ENCODE measurements around the gene SLAMF9.

SLAMF9 gene

DNA sequence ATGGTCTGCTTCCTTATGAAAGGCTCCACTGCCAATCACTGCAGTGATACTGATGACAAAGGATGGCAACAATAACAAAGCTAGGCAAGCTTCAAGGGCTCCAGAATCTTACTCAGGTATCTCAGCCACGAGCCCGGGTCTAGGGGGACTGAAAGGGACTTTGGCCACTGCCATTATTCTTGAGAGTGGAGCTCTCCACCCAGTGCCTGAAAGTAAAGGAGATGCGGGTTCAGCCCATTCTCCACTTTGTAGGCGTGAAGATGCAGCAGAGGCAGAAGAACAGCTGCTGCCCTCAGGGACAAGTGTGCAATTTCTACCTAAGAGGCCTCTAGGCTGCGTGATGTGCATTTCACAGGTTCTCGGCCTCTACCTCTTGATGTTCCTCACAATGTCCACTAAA is 31.4 kb upstream of the SLAMF9 start:
- TF ChIP-seq, protein P1, sequence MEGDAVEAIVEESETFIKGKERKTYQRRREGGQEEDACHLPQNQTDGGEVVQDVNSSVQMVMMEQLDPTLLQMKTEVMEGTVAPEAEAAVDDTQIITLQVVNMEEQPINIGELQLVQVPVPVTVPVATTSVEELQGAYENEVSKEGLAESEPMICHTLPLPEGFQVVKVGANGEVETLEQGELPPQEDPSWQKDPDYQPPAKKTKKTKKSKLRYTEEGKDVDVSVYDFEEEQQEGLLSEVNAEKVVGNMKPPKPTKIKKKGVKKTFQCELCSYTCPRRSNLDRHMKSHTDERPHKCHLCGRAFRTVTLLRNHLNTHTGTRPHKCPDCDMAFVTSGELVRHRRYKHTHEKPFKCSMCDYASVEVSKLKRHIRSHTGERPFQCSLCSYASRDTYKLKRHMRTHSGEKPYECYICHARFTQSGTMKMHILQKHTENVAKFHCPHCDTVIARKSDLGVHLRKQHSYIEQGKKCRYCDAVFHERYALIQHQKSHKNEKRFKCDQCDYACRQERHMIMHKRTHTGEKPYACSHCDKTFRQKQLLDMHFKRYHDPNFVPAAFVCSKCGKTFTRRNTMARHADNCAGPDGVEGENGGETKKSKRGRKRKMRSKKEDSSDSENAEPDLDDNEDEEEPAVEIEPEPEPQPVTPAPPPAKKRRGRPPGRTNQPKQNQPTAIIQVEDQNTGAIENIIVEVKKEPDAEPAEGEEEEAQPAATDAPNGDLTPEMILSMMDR (IDR thresholded peaks at IDR 0.05; ENCODE audit: low read depth, low read length), result no peak
- H3K4me3 ChIP-seq (ENCODE audit: low read depth, low read length), result no peak overlapping the region

DNA sequence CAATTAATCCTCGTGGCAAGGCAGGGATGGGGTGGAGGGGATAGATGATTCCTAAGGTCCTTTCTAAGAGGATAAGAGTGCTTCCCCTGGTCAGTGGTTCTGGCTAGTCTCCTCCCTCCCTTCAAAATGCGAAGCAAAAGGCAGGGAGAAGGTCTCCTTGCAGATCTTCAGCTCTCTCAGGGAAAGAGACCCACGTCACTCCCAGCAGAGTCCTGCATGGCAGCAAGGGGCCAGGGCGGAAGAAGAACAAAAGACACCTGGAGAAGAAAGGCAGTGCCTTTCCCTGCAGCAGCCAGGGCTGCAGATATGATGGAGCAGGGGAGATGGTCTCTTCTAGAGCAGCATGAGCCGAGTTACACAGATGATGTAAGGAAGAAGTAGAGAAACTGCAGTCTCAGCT is 29.6 kb upstream of the SLAMF9 start:
- TF ChIP-seq, protein P1 (IDR thresholded peaks at IDR 0.05; ENCODE audit: low read depth, low read length), result no peak
- no peak overlapping the region for H3K4me3 ChIP-seq (ENCODE audit: low read depth, low read length)

DNA sequence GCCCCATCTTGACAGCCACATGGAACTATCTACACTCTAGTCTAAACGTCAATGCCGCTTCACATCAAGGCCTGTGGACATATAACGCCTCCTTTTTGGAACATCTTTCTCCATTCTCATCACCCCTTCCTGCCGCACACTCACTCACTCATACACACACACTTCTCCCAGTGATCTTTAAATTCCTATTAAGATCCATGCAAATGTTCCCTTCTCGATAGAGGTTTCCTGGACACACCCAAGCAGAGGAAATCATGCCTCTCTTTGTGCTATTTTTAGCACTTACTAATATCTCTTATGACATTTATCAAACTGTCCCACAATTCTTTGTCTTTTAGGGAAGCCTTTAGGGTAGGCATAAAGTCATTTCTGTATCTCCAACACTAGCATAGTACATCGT is 28.2 kb upstream of the SLAMF9 start:
- no peak overlapping the region for H3K4me3 ChIP-seq (ENCODE audit: low read depth, low read length)
- TF ChIP-seq, protein P1 (IDR thresholded peaks at IDR 0.05; ENCODE audit: low read depth, low read length), result no peak

DNA sequence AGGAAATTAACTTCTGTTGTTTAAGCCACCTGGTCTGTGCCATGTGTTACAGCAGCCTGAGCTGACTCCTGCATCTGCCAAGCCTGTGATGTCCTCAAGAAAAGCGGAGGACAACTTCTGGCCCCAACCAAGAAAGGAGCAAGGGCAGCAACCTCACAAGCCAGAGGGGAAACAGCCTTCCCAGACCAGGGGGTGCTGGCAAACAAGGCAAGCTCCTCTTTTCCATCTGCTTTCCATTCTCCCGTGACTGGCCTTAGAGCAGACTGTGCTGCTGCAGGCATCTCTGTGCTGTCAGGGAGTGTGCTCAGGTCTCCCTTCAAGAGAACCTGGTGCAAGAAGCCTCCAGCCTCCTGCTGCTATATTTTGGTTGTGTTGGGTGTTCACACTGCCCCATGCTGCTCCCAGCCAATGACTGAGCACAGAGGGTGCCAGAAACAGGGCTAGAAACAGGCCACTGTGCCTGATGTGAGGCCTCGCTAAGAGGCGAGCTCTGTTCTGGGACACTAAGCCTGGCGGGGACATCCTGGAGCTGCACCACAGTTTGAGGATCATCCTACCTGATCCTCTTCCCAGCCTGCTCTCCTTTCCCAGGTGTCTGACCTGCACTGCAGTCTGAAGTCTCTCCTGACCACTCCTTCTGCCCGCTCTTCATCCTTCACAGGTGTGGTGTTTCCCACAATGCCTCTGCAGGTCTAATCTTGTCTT is 27.5 kb upstream of the SLAMF9 start:
- TF ChIP-seq, protein P1 (IDR thresholded peaks at IDR 0.05; ENCODE audit: low read depth, low read length), result no peak
- no peak overlapping the region for H3K4me3 ChIP-seq (ENCODE audit: low read depth, low read length)

DNA sequence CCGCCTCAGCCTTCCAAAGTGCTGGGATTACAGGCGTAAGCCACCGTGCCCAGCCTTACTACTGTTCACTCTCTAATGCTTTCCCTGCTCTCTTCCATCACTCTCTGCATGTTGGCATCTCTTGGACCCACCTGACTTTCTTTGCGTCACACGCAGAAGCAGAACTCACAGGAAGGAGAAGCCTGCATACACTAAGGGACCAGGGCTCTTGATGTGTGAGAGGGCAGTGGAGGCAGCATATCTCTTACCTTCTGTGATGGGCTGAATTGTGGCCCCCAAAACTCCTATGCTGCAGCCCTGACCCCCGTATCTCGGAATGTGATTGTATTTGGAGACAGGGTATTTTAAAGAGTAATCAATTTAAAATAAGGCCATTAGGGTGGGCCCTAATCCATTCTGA is 26.7 kb upstream of the SLAMF9 start:
- no peak overlapping the region for H3K4me3 ChIP-seq (ENCODE audit: low read depth, low read length)
- TF ChIP-seq, protein P1 (IDR thresholded peaks at IDR 0.05; ENCODE audit: low read depth, low read length), result no peak

DNA sequence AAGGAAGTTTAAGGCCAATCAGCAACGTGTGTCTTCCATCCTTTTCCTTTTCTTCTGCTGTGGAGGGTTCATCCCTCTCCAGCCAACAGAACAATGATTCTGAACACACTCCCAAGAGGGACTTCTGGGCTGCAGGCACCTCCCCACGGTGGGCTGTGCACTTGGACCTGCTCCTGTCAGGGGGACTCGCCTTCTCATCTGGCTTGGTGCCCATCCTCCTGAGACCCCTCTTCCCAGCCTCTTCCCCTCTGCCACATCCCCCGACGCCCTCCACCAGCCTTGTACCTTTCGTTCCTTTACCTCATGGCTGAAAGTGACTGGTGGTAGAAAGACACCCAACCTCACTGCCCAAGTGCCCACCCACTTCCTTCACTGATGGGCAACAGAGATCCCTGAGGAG is 26.0 kb upstream of the SLAMF9 start:
- no peak overlapping the region for H3K4me3 ChIP-seq (ENCODE audit: low read depth, low read length)
- TF ChIP-seq, protein P1 (IDR thresholded peaks at IDR 0.05; ENCODE audit: low read depth, low read length), result no peak

DNA sequence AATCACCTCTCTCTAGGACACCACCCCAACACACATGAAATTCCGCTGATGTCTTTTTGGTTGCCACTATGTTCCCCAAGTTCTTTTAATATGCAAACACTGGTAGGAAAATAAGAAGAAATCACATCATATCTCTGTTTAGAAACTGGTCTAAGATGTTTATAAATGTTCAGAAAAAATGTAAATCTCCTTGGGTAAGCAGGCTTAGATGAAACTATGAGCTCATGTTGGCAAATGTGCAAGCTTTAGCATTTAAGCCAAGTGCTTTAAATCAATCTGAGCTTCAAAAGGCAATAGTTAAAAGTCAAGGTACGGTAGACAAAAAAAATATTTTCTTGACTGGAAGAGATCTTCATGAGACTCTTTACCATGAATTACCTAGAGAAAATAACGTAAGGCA is 25.2 kb upstream of the SLAMF9 start:
- H3K4me3 ChIP-seq (ENCODE audit: low read depth, low read length), result no peak overlapping the region
- TF ChIP-seq, protein P1 (IDR thresholded peaks at IDR 0.05; ENCODE audit: low read depth, low read length), result no peak
